ENCODE measurements around the gene R3HDM2.
"Not testable (repeated sequence)": the region's sequence is repeated elsewhere in the genome, so short reads cannot be mapped to it uniquely, and the experiment has no call there.

Gene R3HDM2

GRCh38 chr12:57377103-57377840 is 53.6 kb downstream of the R3HDM2 start:
- no peak for DNase-seq (ENCODE audit: low read depth in 2 of 2)

- DNase-seq (ENCODE audit: low read depth in 2 of 2) = no peak
Observed at GRCh38 chr12:57372233-57372632, 58.6 kb downstream of the R3HDM2 start.

- DNase-seq (ENCODE audit: low read depth in 2 of 2) = no peak
Observed at GRCh38 chr12:57370696-57371095, 60.1 kb downstream of the R3HDM2 start.

GRCh38 chr12:57370072-57370471 is 60.8 kb downstream of the R3HDM2 start:
- no peak for DNase-seq (ENCODE audit: low read depth in 2 of 2)

GRCh38 chr12:57369202-57369601 is 61.6 kb downstream of the R3HDM2 start:
- DNase-seq (ENCODE audit: low read depth in 2 of 2) = no peak

- no peak for DNase-seq (ENCODE audit: low read depth in 2 of 2)
Observed at GRCh38 chr12:57368349-57369095, 62.3 kb downstream of the R3HDM2 start.

GRCh38 chr12:57367121-57367520 is 63.7 kb downstream of the R3HDM2 start:
- DNase-seq (ENCODE audit: low read depth in 2 of 2) = no peak

GRCh38 chr12:57366315-57366714 is 64.5 kb downstream of the R3HDM2 start:
- no peak for DNase-seq (ENCODE audit: low read depth in 2 of 2)

- DNase-seq (ENCODE audit: low read depth in 2 of 2) = not testable (repeated sequence)
Observed at GRCh38 chr12:57364156-57364555, 66.7 kb downstream of the R3HDM2 start.

GRCh38 chr12:57360468-57360867 is 70.4 kb downstream of the R3HDM2 start:
- DNase-seq (ENCODE audit: low read depth in 2 of 2) = no peak

GRCh38 chr12:57358646-57359045 is 72.2 kb downstream of the R3HDM2 start:
- no peak for DNase-seq (ENCODE audit: low read depth in 2 of 2)

- no peak for DNase-seq (ENCODE audit: low read depth in 2 of 2)
Observed at GRCh38 chr12:57355734-57356133, 75.1 kb downstream of the R3HDM2 start.

GRCh38 chr12:57352166-57352565 is 78.7 kb downstream of the R3HDM2 start:
- DNase-seq (ENCODE audit: low read depth in 2 of 2) = no peak

- DNase-seq (ENCODE audit: low read depth in 2 of 2) = no peak
Observed at GRCh38 chr12:57347284-57347683, 83.6 kb downstream of the R3HDM2 start.

- no peak for DNase-seq (ENCODE audit: low read depth in 2 of 2)
Observed at GRCh38 chr12:57343703-57344378, 87.0 kb downstream of the R3HDM2 start.

GRCh38 chr12:57342207-57342691 is 88.6 kb downstream of the R3HDM2 start:
- DNase-seq (ENCODE audit: low read depth in 2 of 2) = no peak

GRCh38 chr12:57341275-57341990 is 89.4 kb downstream of the R3HDM2 start:
- DNase-seq (ENCODE audit: low read depth in 2 of 2) = no peak

GRCh38 chr12:57340104-57340503 is 90.7 kb downstream of the R3HDM2 start:
- DNase-seq (ENCODE audit: low read depth in 2 of 2) = no peak

- DNase-seq (ENCODE audit: low read depth in 2 of 2) = not testable (repeated sequence)
Observed at GRCh38 chr12:57336299-57336698, 94.5 kb downstream of the R3HDM2 start.

- DNase-seq (ENCODE audit: low read depth in 2 of 2) = no peak
Observed at GRCh38 chr12:57334219-57334618, 96.6 kb downstream of the R3HDM2 start.

GRCh38 chr12:57332646-57333312 is 98.1 kb downstream of the R3HDM2 start:
- no peak for DNase-seq (ENCODE audit: low read depth in 2 of 2)

Data from activated CD4-positive, alpha-beta T cell treated with anti-CD3 and anti-CD28 coated beads for 24 hours (primary cell).